HepG2 (cell line): ENCODE measurements around the gene TPST1. TPM values are rescaled to one million over a fixed set of nuclear protein-coding genes. Genes with fewer than 3 reads are reported as not detected.
A peak's percentile ranks its signal among the peaks of the same experiment; 100 is the strongest.

Experiments used
- ARNT2 ChIP-seq: sonication (generic); formaldehyde crosslinking; IDR thresholded peaks from 2 replicates; pipeline ENCODE4 v1.8.0; 2022; ENCODE audit warnings: mild to moderate bottlenecking, low read depth, missing genetic modification reagents, moderate library complexity
- ELF1 ChIP-seq: sonication (generic); formaldehyde crosslinking; IDR thresholded peaks from 2 replicates; pipeline ENCODE4 v1.4.0; 2020; ENCODE audit warnings: missing genetic modification reagents
- HNRNPUL1 ChIP-seq: fragments of 200-400 bp; formaldehyde crosslinking; IDR thresholded peaks from 2 replicates; pipeline ENCODE4 v1.6.1; 2017; ENCODE audit warnings: low read depth, mild to moderate bottlenecking, low read length, moderate library complexity
- LCORL ChIP-seq, 2 experiments: fragments of 450-650 bp in 1 of 2; sonication (generic) in 1 of 2; formaldehyde crosslinking in 1 of 2; IDR thresholded peaks; 2 replicates each; pipeline versions ENCODE4 v1.5.0 to v1.6.1; 2017 to 2020; ENCODE audit warnings: antibody characterized with exemption in 1 of 2, missing genetic modification reagents in 1 of 2
- MTA1 ChIP-seq: sonication (generic); formaldehyde crosslinking; IDR thresholded peaks from 2 replicates; pipeline ENCODE4 v1.4.0; 2020; ENCODE audit warnings: missing genetic modification reagents, mild to moderate bottlenecking, borderline replicate concordance
- NAIF1 ChIP-seq: sonication (generic); formaldehyde crosslinking; IDR thresholded peaks from 2 replicates; pipeline ENCODE4 v1.5.0; 2020; ENCODE audit warnings: mild to moderate bottlenecking, missing genetic modification reagents, borderline replicate concordance
- RNF219 ChIP-seq: sonication (generic); formaldehyde crosslinking; IDR thresholded peaks from 2 replicates; pipeline ENCODE4 v1.5.0; 2020; ENCODE audit warnings: mild to moderate bottlenecking, missing genetic modification reagents
- SP140L ChIP-seq: sonication (generic); formaldehyde crosslinking; IDR thresholded peaks from 2 replicates; pipeline ENCODE4 v1.4.0; 2020; ENCODE audit warnings: missing genetic modification reagents, borderline replicate concordance
- TAF1 ChIP-seq: sonication (generic); formaldehyde crosslinking; IDR thresholded peaks from 2 replicates; pipeline ENCODE4 v1.4.0; 2020; ENCODE audit warnings: missing genetic modification reagents
- ZKSCAN1 ChIP-seq: fragments of 150-350 bp; IDR thresholded peaks from 2 replicates; pipeline ENCODE4 v1.6.1; 2014; ENCODE audit warnings: low read length
- ZNF407 ChIP-seq: sonication (generic); formaldehyde crosslinking; IDR thresholded peaks from one replicate; pipeline ENCODE4 v1.5.1; 2020; ENCODE audit warnings: mild to moderate bottlenecking, missing genetic modification reagents; ENCODE audit errors: not compliant biosample characterization
- ZNF878 ChIP-seq: sonication (generic); formaldehyde crosslinking; IDR thresholded peaks from 2 replicates; pipeline ENCODE4 v1.8.1; 2023; ENCODE audit warnings: mild to moderate bottlenecking, missing genetic modification reagents, moderate library complexity
- polyA plus RNA-seq, 8 experiments: library from polyadenylated mRNA; depleted of rRNA in 3 of 8; stranded (reverse) in 7 of 8; unstranded in 1 of 8; fragments of >200 nt; fragmentation: Illumina TruSeq in 4 of 8; extraction: Trizol in 4 of 8; gene quantifications; 2 replicates each; pipeline versions ENCODE4 v1.2.1 to v1.2.3, GENCODE V29; 2011 to 2016; ENCODE audit warnings: low read depth in 4 of 8, missing spikeins in 1 of 8, mixed read lengths in 1 of 8; ENCODE audit not compliant: insufficient read depth in 1 of 8
- total RNA-seq, 5 experiments: library from RNA; depleted of rRNA; stranded (reverse); fragments of >200 nt; fragmentation: Illumina TruSeq; extraction: Trizol; gene quantifications; 2 replicates each; pipeline ENCODE4 v1.2.3, GENCODE V29; 2016; ENCODE audit warnings: low read depth in 1 of 5

The TPST1 gene
- total and polyA plus RNA-seq, 2 of the 13 experiments (the other 11 are each of a cell fraction or from before 2014, with no cell fraction given) = 24.3 to 34.1 TPM

- TF ChIP-seq ZNF407 (CRISPR knock-in tag) = no peak
- TF ChIP-seq RNF219 = no peak
- no peak for TF ChIP-seq HNRNPUL1
- peak; percentile 83 for TF ChIP-seq ELF1
- TF ChIP-seq ZKSCAN1 = no peak
- no peak for TF ChIP-seq ARNT2
- TF ChIP-seq TAF1 = peak; percentile 42; the same call in 1 of the 2 replicates
- TF ChIP-seq MTA1 (CRISPR knock-in tag) = 0 out of 2 replicates have a peak, but pooled peaks have one; percentile 28
- no peak for TF ChIP-seq SP140L (CRISPR knock-in tag)
- TF ChIP-seq NAIF1 (CRISPR knock-in tag) = no peak
- TF ChIP-seq LCORL (IDR thresholded peaks at IDR 0.05) = no peak
- TF ChIP-seq LCORL (CRISPR knock-in tag; IDR thresholded peaks at IDR 0.05) = no peak
- TF ChIP-seq ZNF878 (CRISPR knock-in tag) = no peak
Measured at GRCh38 chr7:66170309-66171231, 34.6 kb upstream of the TPST1 start (continued).
